Mucosa of descending colon (tissue), 3 donors: Measurements from ENCODE around the gene AHCYL2. TPM values are rescaled to one million over a fixed set of nuclear protein-coding genes. Genes with fewer than 3 reads are reported as not detected.
"Not testable (repeated sequence)": the region's sequence is repeated elsewhere in the genome, so short reads cannot be mapped to it uniquely, and the experiment has no call there.

Source experiments
- ATAC-seq: fragments of 200-7000 bp; cut with Tn5 transposase; one replicate; pipeline ENCODE4 v1.9.1; 2020; ENCODE audit warnings: mild to moderate bottlenecking, moderate library complexity
- DNase-seq, 3 donors: peaks; one replicate each; pipeline ENCODE4 v3.0.0-alpha.2; 2020
- H3K36me3 ChIP-seq: fragments of 200-600 bp; one replicate; pipeline ENCODE4 v1.8.0; 2021; ENCODE audit warnings: low read depth, mild to moderate bottlenecking
- H3K4me1 ChIP-seq: fragments of 200-600 bp; one replicate; pipeline ENCODE4 v1.8.0; 2021; ENCODE audit warnings: low read depth, mild to moderate bottlenecking
- H3K4me3 ChIP-seq: fragments of 200-600 bp; one replicate; pipeline ENCODE4 v1.8.0; 2021; ENCODE audit warnings: mild to moderate bottlenecking
- H3K9me3 ChIP-seq: fragments of 200-600 bp; one replicate; pipeline ENCODE4 v1.8.0; 2021; ENCODE audit warnings: mild to moderate bottlenecking
- intact Hi-C, 2 donors: fragments of 100-400 bp; cut with DNase I in 1 of 2; cut with micrococcal nuclease in 1 of 2; formaldehyde crosslinking; loops; one replicate each; pipeline versions ENCODE4 v1.11.0 to v1.11.1; 2022; cut with DNase I, micrococcal nuclease
- total RNA-seq, 3 donors: library from RNA; stranded (reverse); fragmentation: NEBNext Ultra II Directional in 2 of 3; extraction: Animal tissue kit (Norgen Biotek cat#: 25700) in 2 of 3; gene quantifications; one replicate each; pipeline versions ENCODE4 v1.2.1 to v1.2.4, GENCODE V29; 2021 to 2023
- TF ChIP-seq, protein P1 (sequence below): fragments of 200-600 bp; IDR thresholded peaks from one replicate; pipeline ENCODE4 v1.8.0; 2022; ENCODE audit warnings: antibody characterized with exemption, mild to moderate bottlenecking
- donor health status: DM: no; HTN: no; CAD: no; lungs with moderate emphysema.
- donor health status: DM: no; HTN: no; CAD: no.
- donor health status: DM: no; HTN: yes; CAD: no.

Gene AHCYL2
- total RNA-seq, 3 donors from 2014 or later, result 215 to 717 (median 467) TPM

DNA sequence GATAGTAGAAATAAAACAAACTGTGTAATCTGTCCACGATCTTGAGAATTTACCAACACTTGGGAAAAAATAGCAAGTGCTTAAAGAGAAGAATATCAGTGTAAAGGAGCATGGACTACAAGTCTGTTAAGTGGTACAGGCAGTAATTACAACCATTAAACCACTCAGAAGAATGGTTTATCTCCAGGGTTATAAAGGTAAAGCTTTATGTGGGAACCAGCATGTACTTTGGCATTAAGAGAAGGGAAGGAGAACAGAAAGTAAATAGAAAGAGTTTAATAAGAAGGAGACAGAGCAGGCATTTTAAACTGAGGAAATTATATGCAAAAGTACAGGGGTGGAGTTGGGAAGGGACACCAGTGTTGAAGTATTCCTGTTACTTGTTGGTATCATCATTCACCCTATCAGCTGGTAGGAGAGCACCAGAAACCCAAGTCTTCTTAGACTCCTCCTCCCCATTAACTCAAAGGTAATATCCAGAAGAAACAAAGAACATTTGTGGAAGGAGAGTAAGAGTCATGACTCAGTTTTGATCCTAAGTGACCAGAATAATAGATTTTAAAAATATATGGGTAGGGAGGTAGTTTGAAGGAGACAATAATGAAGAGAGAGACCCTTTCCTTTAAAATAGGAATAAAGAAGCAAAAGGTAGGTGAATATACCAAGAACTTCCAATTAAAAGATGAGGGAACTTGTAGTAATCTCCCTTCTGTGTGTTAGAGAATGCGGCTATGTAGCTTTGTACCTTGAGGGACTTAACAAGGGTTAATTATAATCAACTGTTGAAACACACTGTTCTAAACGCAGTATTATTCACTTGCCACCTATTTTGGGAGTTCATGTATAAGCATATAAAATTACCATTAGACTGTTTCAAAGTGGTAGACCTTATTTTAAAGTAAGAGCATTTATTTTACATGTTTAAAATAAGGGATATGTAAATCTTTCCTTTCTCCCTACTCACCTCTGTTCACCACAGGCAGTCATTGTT is 117.3 kb downstream of the AHCYL2 start:
- ATAC-seq (peak; percentile 89), DNase-seq (no peak)
- Histone ChIP-seq H3K4me3 (no peak overlapping the region), H3K4me1 (peaks cover 11% of the 10 kb centered on the region), H3K9me3 (no peaks in the 10 kb centered on the region), H3K36me3 (no peaks in the 10 kb centered on the region)
- intact Hi-C loops, result loop anchor here in 1 of 2 donors (5.0 kb wide), 1 partner anchor 35 kb away; no protein-coding TSS in a partner anchor
- TF ChIP-seq, protein P1, sequence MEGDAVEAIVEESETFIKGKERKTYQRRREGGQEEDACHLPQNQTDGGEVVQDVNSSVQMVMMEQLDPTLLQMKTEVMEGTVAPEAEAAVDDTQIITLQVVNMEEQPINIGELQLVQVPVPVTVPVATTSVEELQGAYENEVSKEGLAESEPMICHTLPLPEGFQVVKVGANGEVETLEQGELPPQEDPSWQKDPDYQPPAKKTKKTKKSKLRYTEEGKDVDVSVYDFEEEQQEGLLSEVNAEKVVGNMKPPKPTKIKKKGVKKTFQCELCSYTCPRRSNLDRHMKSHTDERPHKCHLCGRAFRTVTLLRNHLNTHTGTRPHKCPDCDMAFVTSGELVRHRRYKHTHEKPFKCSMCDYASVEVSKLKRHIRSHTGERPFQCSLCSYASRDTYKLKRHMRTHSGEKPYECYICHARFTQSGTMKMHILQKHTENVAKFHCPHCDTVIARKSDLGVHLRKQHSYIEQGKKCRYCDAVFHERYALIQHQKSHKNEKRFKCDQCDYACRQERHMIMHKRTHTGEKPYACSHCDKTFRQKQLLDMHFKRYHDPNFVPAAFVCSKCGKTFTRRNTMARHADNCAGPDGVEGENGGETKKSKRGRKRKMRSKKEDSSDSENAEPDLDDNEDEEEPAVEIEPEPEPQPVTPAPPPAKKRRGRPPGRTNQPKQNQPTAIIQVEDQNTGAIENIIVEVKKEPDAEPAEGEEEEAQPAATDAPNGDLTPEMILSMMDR, result no peak

DNA sequence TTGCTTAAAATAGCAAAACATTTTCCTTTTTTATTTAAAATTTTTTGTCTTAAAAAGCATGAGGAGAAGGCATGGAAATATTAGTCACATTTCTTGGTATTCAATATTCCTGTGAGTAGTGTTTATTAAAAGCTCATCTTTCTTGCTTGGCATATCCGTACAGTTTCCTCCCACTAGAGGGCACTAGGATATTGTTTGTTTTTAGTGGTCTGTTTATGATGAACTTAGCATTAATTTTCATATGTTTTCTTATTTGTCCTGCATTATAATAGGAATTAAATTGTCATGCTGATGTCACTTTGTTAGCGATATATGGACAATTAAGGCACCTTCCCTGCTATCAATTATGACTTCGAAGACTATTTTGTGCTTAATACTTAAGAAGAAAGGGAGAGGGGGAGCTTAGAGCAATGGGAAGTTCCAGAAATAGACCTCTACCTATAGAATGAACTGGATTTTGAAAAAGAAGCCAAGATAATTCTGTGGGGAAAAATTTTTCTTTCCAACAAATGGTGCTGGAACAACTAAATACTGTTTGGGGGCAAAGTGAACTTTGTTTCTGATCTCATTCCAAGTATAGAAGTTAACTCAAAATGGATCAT is 118.4 kb downstream of the AHCYL2 start:
- TF ChIP-seq, protein P1, result peak; percentile 36
- H3K36me3 ChIP-seq, result no peaks in the 10 kb centered on the region
- no peak overlapping the region for H3K4me3 ChIP-seq
- no peaks in the 10 kb centered on the region for H3K9me3 ChIP-seq
- ATAC-seq, result peak; percentile 58
- peaks cover 11% of the 10 kb centered on the region for H3K4me1 ChIP-seq
- DNase-seq, result peak in 1 of 3 donors; percentile 75
- intact Hi-C loops, result loop anchor here in 1 of 2 donors (5.0 kb wide), 1 partner anchor 34 kb away; no protein-coding TSS in a partner anchor

DNA sequence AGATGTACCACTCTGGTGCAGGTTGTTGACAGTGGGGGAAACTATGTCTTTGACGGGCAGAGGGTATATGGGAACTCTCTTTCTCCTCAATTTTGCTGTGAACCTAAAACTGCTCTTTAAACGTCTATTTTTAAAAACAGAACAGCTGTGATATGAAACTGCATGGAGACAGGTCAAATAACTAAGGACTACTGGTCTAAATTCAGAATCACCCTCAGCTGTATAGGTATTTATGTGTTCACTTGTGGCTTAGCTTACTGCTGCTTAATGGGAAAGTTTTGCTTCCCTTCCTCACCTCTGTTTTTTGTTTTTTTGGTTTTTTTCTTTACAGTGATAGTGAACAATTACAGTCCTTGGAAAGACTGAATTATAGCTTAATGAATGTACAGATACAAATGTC is 122.5 kb downstream of the AHCYL2 start:
- no peak for DNase-seq
- Histone ChIP-seq H3K9me3 (no peaks in the 10 kb centered on the region), H3K4me3 (no peak overlapping the region), H3K4me1 (peaks cover 11% of the 10 kb centered on the region), H3K36me3 (no peaks in the 10 kb centered on the region)
- TF ChIP-seq, protein P1, result no peak
- ATAC-seq, result no peak
- intact Hi-C loops, result no loop called here

DNA sequence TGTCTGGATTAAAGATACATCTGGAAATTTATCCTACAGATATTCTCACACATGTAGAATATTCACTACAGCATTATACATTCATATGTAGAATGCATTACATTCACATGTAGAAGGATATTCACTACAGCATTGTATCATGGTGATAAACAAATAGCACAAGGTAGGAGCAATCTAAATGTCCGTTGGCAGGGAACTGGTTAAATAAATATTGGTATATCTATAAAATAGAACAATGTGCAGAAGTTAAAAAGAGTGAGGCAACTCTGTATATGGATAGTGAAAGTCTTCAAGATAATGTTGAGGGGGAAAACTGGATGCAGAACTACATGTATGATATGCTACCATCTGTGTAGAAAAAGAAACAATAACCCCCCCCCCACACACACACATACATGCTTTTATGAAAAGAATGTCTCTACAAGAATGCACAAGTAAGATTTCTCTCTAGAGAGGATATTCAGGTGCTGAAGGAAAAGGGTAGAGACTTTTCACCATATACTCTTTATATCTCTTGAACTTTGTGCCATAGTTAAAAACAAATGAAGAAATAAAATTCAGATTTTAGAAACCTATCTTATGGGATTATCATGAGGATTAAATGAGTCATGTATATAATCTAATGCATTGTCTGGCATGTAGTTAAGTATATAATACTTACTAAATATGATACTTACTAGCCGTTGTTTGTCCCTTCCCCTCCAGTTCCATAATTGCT is 123.4 kb downstream of the AHCYL2 start:
- no peak for DNase-seq
- no peaks in the 10 kb centered on the region for H3K36me3 ChIP-seq
- intact Hi-C loops, result no loop called here

DNA sequence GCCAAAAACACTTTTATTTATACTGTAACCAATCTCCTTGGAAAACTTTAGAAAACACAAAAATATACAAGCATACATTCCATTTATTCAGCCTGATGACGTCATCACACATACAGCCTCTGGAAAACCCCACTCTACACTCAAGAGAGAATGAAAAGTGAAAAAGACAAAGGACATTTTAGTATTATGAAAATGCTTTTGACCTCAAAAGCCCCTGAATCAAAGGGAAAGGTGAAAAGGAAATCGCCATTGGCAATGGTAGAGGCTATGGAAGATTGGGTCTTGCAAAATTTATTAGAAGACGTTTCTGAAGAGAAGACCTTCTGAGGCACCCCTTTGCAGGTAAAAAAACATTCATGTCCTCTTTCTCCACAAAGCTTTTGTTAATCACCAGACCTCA is 126.5 kb downstream of the AHCYL2 start:
- Histone ChIP-seq H3K4me3 (no peak overlapping the region), H3K4me1 (no peaks in the 10 kb centered on the region), H3K36me3 (no peaks in the 10 kb centered on the region), H3K9me3 (no peaks in the 10 kb centered on the region)
- intact Hi-C loops, result no loop called here
- no peak for ATAC-seq
- no peak for DNase-seq
- TF ChIP-seq, protein P1, result no peak

More for the DNA sequence above, 123.4 kb downstream of the AHCYL2 start:
- peak; percentile 77 for ATAC-seq
- Histone ChIP-seq H3K4me1 (peaks cover 10% of the 10 kb centered on the region), H3K9me3 (no peaks in the 10 kb centered on the region), H3K4me3 (no peak overlapping the region)
- TF ChIP-seq, protein P1, result no peak

DNA sequence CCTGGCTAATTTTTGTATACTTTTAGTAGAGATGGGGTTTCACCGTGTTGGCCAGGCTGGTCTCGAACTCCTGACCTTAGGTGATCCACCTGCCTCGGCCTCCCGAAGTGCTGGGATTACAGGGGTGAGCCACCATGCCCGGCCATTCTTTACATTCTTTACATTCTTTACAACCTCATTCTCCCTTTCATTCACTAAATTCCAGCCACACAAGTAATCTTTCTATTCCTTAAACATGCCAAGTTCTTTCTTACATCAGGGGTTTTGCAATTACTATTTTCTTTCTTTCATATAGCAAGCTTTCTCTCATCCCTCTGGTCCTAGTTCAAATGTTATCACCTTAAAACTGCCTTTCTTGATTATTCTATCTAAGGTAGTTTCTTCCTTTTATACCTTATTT is 128.3 kb downstream of the AHCYL2 start:
- H3K4me1 ChIP-seq, H3K4me3 ChIP-seq, ATAC-seq, DNase-seq, H3K9me3 ChIP-seq, intact Hi-C loops, H3K36me3 ChIP-seq: not testable (repeated sequence)
